CD4-positive, alpha-beta T cell treated with Interleukin-2 at 100 ng/mL for 4 hours (primary cell): ENCODE measurements around the gene TCHH.
"Not testable (repeated sequence)": the region's sequence is repeated elsewhere in the genome, so short reads cannot be mapped to it uniquely, and the experiment has no call there.

Source experiments
- DNase-seq: peaks from one replicate; pipeline ENCODE4 v3.0.0-alpha.2; 2020; ENCODE audit warnings: low spot score

The TCHH gene

GRCh38 chr1:152110860-152111514, 4.3 kb downstream of the TCHH start:
- no peak for DNase-seq

- peak; percentile 8 for DNase-seq
Observed at GRCh38 chr1:152110365-152110859, 4.8 kb downstream of the TCHH start.

- no peak for DNase-seq
Observed at GRCh38 chr1:152109998-152110294, 5.3 kb downstream of the TCHH start.

- no peak for DNase-seq
Observed at GRCh38 chr1:152109231-152109997, 5.8 kb downstream of the TCHH start.

GRCh38 chr1:152108882-152109222, 6.4 kb downstream of the TCHH start:
- DNase-seq = no peak

GRCh38 chr1:152107984-152108881, 7.0 kb downstream of the TCHH start:
- DNase-seq = no peak

- no peak for DNase-seq
Observed at GRCh38 chr1:152107031-152107983, 7.9 kb downstream of the TCHH start.

- no peak for DNase-seq
Observed at GRCh38 chr1:152104854-152105253, 10.4 kb downstream of the TCHH start.

GRCh38 chr1:152096931-152097330, 18.3 kb downstream of the TCHH start:
- DNase-seq = no peak

GRCh38 chr1:152089014-152089674, 26.1 kb downstream of the TCHH start, which contains the start of gene TCHHL1:
TSS of gene TCHHL1 (minus strand) at chr1:152089064. CDS start at chr1:152088143, 921 bp downstream.
- DNase-seq = no peak

- no peak for DNase-seq
Observed at GRCh38 chr1:152086760-152087159, 28.5 kb downstream of the TCHH start.

GRCh38 chr1:152084853-152085252, 30.4 kb downstream of the TCHH start:
- DNase-seq = no peak

- DNase-seq = not testable (repeated sequence)
Observed at GRCh38 chr1:152081026-152081425, 34.2 kb downstream of the TCHH start.

GRCh38 chr1:152080494-152080893, 34.8 kb downstream of the TCHH start:
- DNase-seq = not testable (repeated sequence)

GRCh38 chr1:152078831-152079441, 36.3 kb downstream of the TCHH start:
- no peak for DNase-seq

GRCh38 chr1:152072311-152072710, 42.9 kb downstream of the TCHH start:
- DNase-seq = no peak

GRCh38 chr1:152071123-152071522, 44.1 kb downstream of the TCHH start:
- no peak for DNase-seq

- no peak for DNase-seq
Observed at GRCh38 chr1:152067929-152068328, 47.3 kb downstream of the TCHH start.

- no peak for DNase-seq
Observed at GRCh38 chr1:152067150-152067549, 48.1 kb downstream of the TCHH start.

GRCh38 chr1:152061952-152062351, 53.3 kb downstream of the TCHH start:
- no peak for DNase-seq
